Stimulated activated CD4-positive, alpha-beta T cell treated with anti-CD3 and anti-CD28 coated beads, Interleukin-1b, Interleukin-23, amount 100 ng/mL, for 48 hours (primary cell): ENCODE measurements around the gene KLHL6.
"Not testable (repeated sequence)": the region's sequence is repeated elsewhere in the genome, so short reads cannot be mapped to it uniquely, and the experiment has no call there.

Source experiments
- DNase-seq: peaks from one replicate; pipeline ENCODE4 v3.0.0-alpha.2; 2020

Gene KLHL6

DNA sequence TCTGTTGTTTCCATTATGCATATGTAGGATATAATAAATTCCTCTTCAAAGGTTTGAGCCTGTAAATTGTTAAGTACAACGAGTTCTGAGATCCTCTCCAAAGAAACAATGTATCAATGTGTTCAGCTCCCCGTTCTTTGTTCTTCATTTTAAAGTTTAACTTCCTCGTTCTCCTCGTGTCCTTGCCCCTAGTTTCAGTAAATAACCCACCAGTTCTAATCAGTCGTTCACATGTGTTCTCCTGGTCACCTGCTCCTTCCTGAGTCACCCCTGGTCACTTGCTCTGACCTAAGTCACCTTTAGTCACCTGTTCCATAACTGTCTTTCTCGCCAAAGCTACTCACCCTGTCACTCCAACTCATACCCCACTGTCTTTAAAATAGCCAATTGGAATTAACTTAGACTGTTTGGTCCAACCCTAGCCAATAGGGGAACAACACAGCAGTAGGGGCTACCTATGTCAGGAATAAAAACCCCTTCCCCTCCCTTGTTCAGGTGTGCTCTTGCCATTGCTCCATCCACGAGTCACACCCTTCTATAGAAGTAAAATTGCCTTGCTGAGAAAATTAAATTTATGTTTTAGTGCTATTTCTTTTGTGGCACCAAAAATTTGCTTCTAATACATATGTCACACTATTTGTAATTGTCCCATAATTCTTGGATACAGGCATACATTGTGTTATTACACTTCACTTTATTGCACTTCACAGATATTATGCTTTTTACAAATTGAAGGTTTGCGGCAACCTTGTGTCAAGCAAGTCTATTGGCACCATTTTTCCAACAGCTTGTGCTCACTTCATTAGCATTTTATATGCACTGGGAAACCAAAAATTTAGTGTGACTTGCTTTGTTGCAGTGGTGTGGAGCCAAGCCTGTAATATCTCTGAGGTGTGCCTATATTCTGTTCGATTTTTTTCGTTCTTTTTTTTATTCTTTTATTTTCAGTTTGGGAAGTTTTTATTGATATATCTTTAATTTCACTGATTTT lies 111.8 kb downstream of the KLHL6 start:
- DNase-seq, result no peak

GRCh38 chr3:183442994-183443393 lies 112.5 kb downstream of the KLHL6 start:
- DNase-seq, result no peak

GRCh38 chr3:183440521-183440920 lies 115.0 kb downstream of the KLHL6 start:
- DNase-seq, result not testable (repeated sequence)

DNA sequence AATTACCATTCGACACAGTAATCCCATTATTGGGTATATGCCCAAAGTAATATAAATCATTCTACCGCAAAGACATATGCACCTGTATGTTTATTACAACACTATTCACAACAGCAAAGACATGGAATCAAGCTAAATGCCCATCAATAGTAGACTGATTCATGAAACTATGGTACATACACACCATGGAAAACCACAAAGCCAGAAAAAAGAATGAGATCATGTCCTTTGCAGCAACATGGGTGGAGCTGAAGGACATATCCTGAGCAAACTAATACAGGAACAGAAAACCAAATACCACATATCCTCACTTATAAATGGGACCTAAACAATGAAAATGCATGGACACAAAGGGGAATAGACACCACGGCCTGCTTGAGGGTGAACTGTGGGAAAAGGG lies 116.0 kb downstream of the KLHL6 start:
- no peak for DNase-seq

DNA sequence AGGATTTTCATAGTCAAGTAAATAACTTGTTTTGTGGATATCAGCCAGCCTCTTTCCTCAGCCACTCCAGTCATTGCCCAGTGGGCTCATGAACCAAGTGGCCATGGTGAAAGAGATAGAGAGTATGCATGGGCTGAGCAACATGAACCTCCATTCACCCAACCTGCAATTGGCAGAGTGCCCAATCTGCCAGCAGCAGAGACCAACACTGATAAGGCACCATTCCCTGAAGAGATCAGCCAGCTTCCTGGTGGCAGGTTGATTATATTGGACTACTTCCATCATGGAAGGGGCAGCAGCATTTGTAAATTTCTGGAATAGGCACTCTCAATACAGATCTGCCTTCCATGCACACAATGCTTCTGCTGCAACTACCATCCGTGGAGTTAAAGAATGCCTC lies 116.8 kb downstream of the KLHL6 start:
- no peak for DNase-seq

- no peak for DNase-seq
Observed at GRCh38 chr3:183437666-183438564, 117.6 kb downstream of the KLHL6 start.
